Measurements from ENCODE around the gene SLX4.
"Not testable (repeated sequence)": the region's sequence is repeated elsewhere in the genome, so short reads cannot be mapped to it uniquely, and the experiment has no call there.

SLX4 gene

GRCh38 chr16:3640632-3641501 is 29.5 kb upstream of the SLX4 start:
- DNase-seq (ENCODE audit: low read depth, low spot score): no peak

- no peak for DNase-seq (ENCODE audit: low read depth, low spot score)
These were observed 28.8 kb upstream of the SLX4 start for GRCh38 chr16:3640207-3640606.

- no peak for DNase-seq (ENCODE audit: low read depth, low spot score)
These were observed 27.7 kb upstream of the SLX4 start for GRCh38 chr16:3638916-3639644.

- no peak for DNase-seq (ENCODE audit: low read depth, low spot score)
These were observed 26.0 kb upstream of the SLX4 start for GRCh38 chr16:3637371-3637923.

GRCh38 chr16:3625911-3626732 is 14.7 kb upstream of the SLX4 start:
- DNase-seq (ENCODE audit: low read depth, low spot score): no peak

GRCh38 chr16:3625331-3625730 is 13.9 kb upstream of the SLX4 start:
- DNase-seq (ENCODE audit: low read depth, low spot score): no peak

- DNase-seq (ENCODE audit: low read depth, low spot score): no peak
These were observed 12.2 kb upstream of the SLX4 start for GRCh38 chr16:3623642-3624041.

GRCh38 chr16:3618769-3619141 is 7.3 kb upstream of the SLX4 start:
- no peak for DNase-seq (ENCODE audit: low read depth, low spot score)

GRCh38 chr16:3612510-3613466 is 1.4 kb upstream of the SLX4 start:
- DNase-seq (ENCODE audit: low read depth, low spot score): no peak

- DNase-seq (ENCODE audit: low read depth, low spot score): no peak
These were observed 684 bp downstream of the SLX4 start for GRCh38 chr16:3610698-3611145.

- DNase-seq (ENCODE audit: low read depth, low spot score): no peak
These were observed 1.3 kb downstream of the SLX4 start for GRCh38 chr16:3609895-3610697.

- DNase-seq (ENCODE audit: low read depth, low spot score): not testable (repeated sequence)
These were observed 2.4 kb downstream of the SLX4 start for GRCh38 chr16:3608976-3609375.

- no peak for DNase-seq (ENCODE audit: low read depth, low spot score)
These were observed 3.3 kb downstream of the SLX4 start for GRCh38 chr16:3608069-3608468.

- DNase-seq (ENCODE audit: low read depth, low spot score): no peak
These were observed 3.8 kb downstream of the SLX4 start for GRCh38 chr16:3607634-3608033.

GRCh38 chr16:3607161-3607560 is 4.2 kb downstream of the SLX4 start:
- no peak for DNase-seq (ENCODE audit: low read depth, low spot score)

GRCh38 chr16:3606441-3606840 is 5.0 kb downstream of the SLX4 start:
- DNase-seq (ENCODE audit: low read depth, low spot score): no peak

GRCh38 chr16:3602320-3602653 is 9.1 kb downstream of the SLX4 start:
- DNase-seq (ENCODE audit: low read depth, low spot score): no peak

GRCh38 chr16:3601614-3602319 is 9.6 kb downstream of the SLX4 start:
- no peak for DNase-seq (ENCODE audit: low read depth, low spot score)

- DNase-seq (ENCODE audit: low read depth, low spot score): no peak
These were observed 11.5 kb downstream of the SLX4 start for GRCh38 chr16:3599922-3600321.

All from iPS DF 19.7 (cell line).